Measurements from ENCODE around the gene U2AF2. TPM values are rescaled to one million over a fixed set of nuclear protein-coding genes. Genes with fewer than 3 reads are reported as not detected.
A peak's percentile ranks its signal among the peaks of the same experiment; 100 is the strongest.

U2AF2 gene
- total and polyA plus RNA-seq, 2 of the 8 experiments (the other 6 are each of a cell fraction or from before 2014, with no cell fraction given), result 162 to 252 TPM

- H3K4me1 ChIP-seq (replicated peaks in 1 of 4; ENCODE audit: control insufficient read depth in 3 of 4, insufficient read depth in 4 of 4, low read length in 3 of 4), result peaks cover 0 to 11% (median 6%) of the 10 kb centered on the region in 4 experiments; a peak in 5 of 7 replicates
- H3K36me3 ChIP-seq (ENCODE audit: control insufficient read depth in 2 of 4, insufficient read depth in 4 of 4, low read length in 3 of 4), result peaks cover 14 to 25% (median 21%) of the 10 kb centered on the region in 4 experiments; a peak in 7 of 8 replicates
- no peak overlapping the region for H3K14ac ChIP-seq (ENCODE audit: insufficient read length)
- H2BK15ac ChIP-seq (ENCODE audit: low read length), result no peak overlapping the region
- H2BK12ac ChIP-seq (ENCODE audit: low read depth, low read length), result no peak overlapping the region
- 0 out of 7 replicates have a peak overlapping the region, but pooled peaks of 1 of the 4 experiments have one; percentile 34 for H3K9ac ChIP-seq (replicated peaks in 1 of 4; ENCODE audit: extremely low read depth in 1 of 4, low read depth in 3 of 4, low read length in 3 of 4)
- no peak for DNase-seq (ENCODE audit: low read depth in 1 of 2, low spot score in 2 of 2)
- H3K9me3 ChIP-seq (ENCODE audit: insufficient read depth in 2 of 2, low read depth in 1 of 2, low read length in 1 of 2), result no peaks in the 10 kb centered on the region
- no peak overlapping the region for H3K18ac ChIP-seq (ENCODE audit: extremely low read depth, low read length)
- TF ChIP-seq RBBP5 (IDR thresholded peaks at IDR 0.05; ENCODE audit: borderline replicate concordance, low read depth, low read length) (no peak), GTF2F1 (IDR thresholded peaks at IDR 0.05; ENCODE audit: borderline replicate concordance, low read depth, low read length) (no peak), JUND (IDR thresholded peaks at IDR 0.05; ENCODE audit: low read length) (no peak), POU5F1 (IDR thresholded peaks at IDR 0.05; ENCODE audit: low read depth, low read length) (no peak)
- no peak overlapping the region for H3K23ac ChIP-seq (ENCODE audit: insufficient read length)
- H4K91ac ChIP-seq (replicated peaks; ENCODE audit: insufficient read length, low read length), result no peak overlapping the region
- H3K79me1 ChIP-seq (ENCODE audit: low read depth, low read length), result peaks cover 12% of the 10 kb centered on the region
- 0 out of 8 replicates have a peak overlapping the region, but pooled peaks of 1 of the 4 experiments have one; percentile 2 for H3K4me3 ChIP-seq (ENCODE audit: extremely low read depth in 1 of 4, insufficient read depth in 2 of 4, low read depth in 3 of 4, low read length in 4 of 4)
- H3K56ac ChIP-seq (replicated peaks; ENCODE audit: insufficient read length, low read depth, low read length), result no peak overlapping the region
- H4K20me1 ChIP-seq (replicated peaks in 1 of 2; ENCODE audit: control insufficient read depth in 1 of 2, insufficient read depth in 2 of 2, low read length in 2 of 2), result peaks cover 20 to 38% of the 10 kb centered on the region in 2 experiments
- FAIRE-seq, result no peak
- H3K79me2 ChIP-seq (ENCODE audit: control insufficient read depth in 1 of 2, insufficient read depth in 2 of 2, low read length in 2 of 2), result peaks cover 21 to 64% of the 10 kb centered on the region in 2 experiments
- H3K27me3 ChIP-seq (replicated peaks in 1 of 4; ENCODE audit: control insufficient read depth in 3 of 4, extremely low read depth in 1 of 4, insufficient read depth in 3 of 4, low read length in 3 of 4), result no peaks in the 10 kb centered on the region
- ChIA-PET POLR2A (ENCODE audit: partially characterized antibody) (interaction anchor here (0.9 to 2.5 kb wide), 6 partner anchors 9 to 33 kb away, joined by 3 to 18 read pairs (median 4); partner anchors contain the start of genes U2AF2 and ZNF580), CTCF (ENCODE audit: partially characterized antibody) (interaction anchor here (0.7 kb wide), 1 partner anchor 19 kb away, joined by 3 read pairs; the partner anchor contains the start of gene U2AF2)
- no peak overlapping the region for H2AFZ ChIP-seq (ENCODE audit: low read length)
- 91% methylated on average over 9 of the region's 9 CpGs; no CpG with 5 or more reads in 1 of the 2 experiments for WGBS, 2 experiments (ENCODE audit: extremely low coverage in 1 of 2, insufficient coverage in 1 of 2, insufficient read length in 1 of 2, insufficient replicate concordance in 2 of 2, low coverage in 1 of 2, low lambda C conversion rate in 2 of 2, missing lambda C conversion rate in 1 of 2)
- no peak overlapping the region for H2BK20ac ChIP-seq (ENCODE audit: low read length)
- H2BK120ac ChIP-seq (replicated peaks; ENCODE audit: low read depth, low read length), result no peak overlapping the region
- H2BK5ac ChIP-seq (ENCODE audit: low read depth, low read length), result 0 out of 2 replicates have a peak overlapping the region, but pooled peaks have one; percentile 78
- H3K27ac ChIP-seq (ENCODE audit: low read depth, low read length), result no peak overlapping the region
- H3K4ac ChIP-seq (replicated peaks; ENCODE audit: insufficient read length, low read depth, low read length), result no peak overlapping the region
- H4K8ac ChIP-seq (ENCODE audit: extremely low read depth, insufficient read depth, low read length), result peak overlapping the region; percentile 59; the same call in 1 of the 2 replicates
- 0 out of 2 replicates have a peak overlapping the region, but pooled peaks have one; percentile 65 for H2AK5ac ChIP-seq (ENCODE audit: low read depth, low read length)
- H3K23me2 ChIP-seq (ENCODE audit: low read depth, low read length), result peaks cover 5% of the 10 kb centered on the region; the same call in 1 of the 2 replicates
- no peak overlapping the region for H4K5ac ChIP-seq (ENCODE audit: insufficient read length, low read depth, low read length)
- H3K4me2 ChIP-seq (ENCODE audit: insufficient read depth in 1 of 2, low read depth in 2 of 2, low read length in 2 of 2), result peak overlapping the region; percentile 23 to 58; a peak in 3 of 4 replicates
Observed at GRCh38 chr19:55673465-55673864, 18.6 kb downstream of the U2AF2 start.

Data from H1 (cell line).